ENCODE measurements around the gene STIM2.

Gene STIM2

GRCh38 chr4:26896636-26897035 is 36.0 kb downstream of the STIM2 start:
- H3K27ac ChIP-seq, result no peak overlapping the region
- no peak for TF ChIP-seq CTCF (conservative IDR thresholded peaks at IDR 0.05; ENCODE audit: low read depth)
- CTCF ChIA-PET, result no interaction called here
- no peak for DNase-seq (ENCODE audit: low spot score)
- POLR2A ChIA-PET (ENCODE audit: low non-redundant PET), result no interaction called here

- H3K27ac ChIP-seq, result no peak overlapping the region
- POLR2A ChIA-PET (ENCODE audit: low non-redundant PET), result no interaction called here
- DNase-seq (ENCODE audit: low spot score), result no peak
- TF ChIP-seq CTCF (conservative IDR thresholded peaks at IDR 0.05; ENCODE audit: low read depth), result no peak
- CTCF ChIA-PET, result interaction anchor here (0.5 to 0.6 kb wide), 2 partner anchors 31 to 497 kb away, joined by 3 to 5 read pairs; no protein-coding TSS in a partner anchor
Measured at GRCh38 chr4:26899991-26900390, 39.4 kb downstream of the STIM2 start.

- H3K27ac ChIP-seq, result no peak overlapping the region
- no peak for DNase-seq (ENCODE audit: low spot score)
- POLR2A ChIA-PET (ENCODE audit: low non-redundant PET), result no interaction called here
- CTCF ChIA-PET, result interaction anchor here (0.7 kb wide), 1 partner anchor 509 kb away, joined by 3 read pairs; no protein-coding TSS in a partner anchor
- no peak for TF ChIP-seq CTCF (conservative IDR thresholded peaks at IDR 0.05; ENCODE audit: low read depth)
Measured at GRCh38 chr4:26900765-26901164, 40.1 kb downstream of the STIM2 start.

GRCh38 chr4:26905172-26905571 is 44.5 kb downstream of the STIM2 start:
- no peak for DNase-seq (ENCODE audit: low spot score)
- H3K27ac ChIP-seq, result no peak overlapping the region
- ChIA-PET POLR2A (ENCODE audit: low non-redundant PET) (no interaction called here), CTCF (no interaction called here)
- no peak for TF ChIP-seq CTCF (conservative IDR thresholded peaks at IDR 0.05; ENCODE audit: low read depth)

GRCh38 chr4:26907731-26908599 is 47.3 kb downstream of the STIM2 start:
- POLR2A ChIA-PET (ENCODE audit: low non-redundant PET), result no interaction called here
- H3K27ac ChIP-seq, result no peak overlapping the region
- CTCF ChIA-PET, result no interaction called here
- no peak for DNase-seq (ENCODE audit: low spot score)
- TF ChIP-seq CTCF (conservative IDR thresholded peaks at IDR 0.05; ENCODE audit: low read depth), result no peak

- CTCF ChIA-PET, result no interaction called here
- POLR2A ChIA-PET (ENCODE audit: low non-redundant PET), result no interaction called here
- no peak for DNase-seq (ENCODE audit: low spot score)
- no peak for TF ChIP-seq CTCF (conservative IDR thresholded peaks at IDR 0.05; ENCODE audit: low read depth)
- H3K27ac ChIP-seq, result no peak overlapping the region
Measured at GRCh38 chr4:26909369-26909768, 48.7 kb downstream of the STIM2 start.

Data from RWPE1 (cell line).